Stimulated activated CD8-positive, alpha-beta memory T cell treated with anti-CD3 and anti-CD28 coated beads, Interleukin-4, amount 100 ng/mL, for 48 hours (primary cell): Measurements from ENCODE around the gene CDK8.
A peak's percentile ranks its signal among the peaks of the same experiment; 100 is the strongest.
"Not testable (repeated sequence)": the region's sequence is repeated elsewhere in the genome, so short reads cannot be mapped to it uniquely, and the experiment has no call there.

Experiments used
- DNase-seq: peaks from one replicate; pipeline ENCODE4 v3.0.0-alpha.2; 2020

The CDK8 gene

GRCh38 chr13:26254583-26255111 lies 718 bp downstream of the CDK8 start:
- peak; percentile 63 for DNase-seq

DNA sequence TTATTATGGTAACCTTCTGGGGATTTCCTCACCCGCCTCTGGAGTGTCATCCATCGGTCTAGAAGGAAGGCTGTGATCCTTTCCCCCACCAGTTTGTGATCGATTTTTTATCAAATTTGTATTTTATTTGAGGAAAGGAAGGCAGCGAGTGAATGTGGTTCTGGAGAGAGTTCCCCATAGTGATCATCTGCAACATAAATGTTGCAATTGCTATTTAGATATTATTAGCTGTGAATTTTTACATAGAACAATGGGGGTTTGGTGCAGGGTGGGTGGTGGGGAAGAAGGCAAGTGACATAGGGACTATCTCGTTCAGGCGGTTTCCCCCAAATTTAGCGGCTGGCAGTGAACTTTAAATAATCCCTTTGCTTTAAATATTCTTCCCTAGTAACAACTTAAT lies 1.2 kb downstream of the CDK8 start:
- DNase-seq, result no peak

GRCh38 chr13:26255691-26256277 lies 1.9 kb downstream of the CDK8 start:
- no peak for DNase-seq

DNA sequence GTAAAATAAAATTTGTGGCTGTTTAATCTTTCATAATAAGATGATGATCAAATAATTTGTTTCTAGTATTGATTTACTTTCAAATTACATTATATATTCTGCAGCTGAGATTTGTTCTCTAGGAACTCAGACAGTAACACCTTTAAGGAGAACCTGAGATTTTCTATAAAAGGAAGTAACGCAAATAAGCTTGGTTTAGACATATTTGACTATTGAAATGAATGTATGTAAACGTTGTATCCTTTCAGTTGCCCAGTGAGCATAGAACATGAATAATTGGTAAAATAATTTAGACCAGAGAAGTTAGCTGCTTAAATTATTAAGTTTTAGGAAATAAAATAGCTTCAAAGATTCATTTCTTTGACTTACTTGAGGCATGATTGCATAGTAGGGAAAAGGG lies 3.1 kb downstream of the CDK8 start:
- DNase-seq, result no peak

- DNase-seq, result no peak
Measured at GRCh38 chr13:26259634-26260033, 5.7 kb downstream of the CDK8 start.

DNA sequence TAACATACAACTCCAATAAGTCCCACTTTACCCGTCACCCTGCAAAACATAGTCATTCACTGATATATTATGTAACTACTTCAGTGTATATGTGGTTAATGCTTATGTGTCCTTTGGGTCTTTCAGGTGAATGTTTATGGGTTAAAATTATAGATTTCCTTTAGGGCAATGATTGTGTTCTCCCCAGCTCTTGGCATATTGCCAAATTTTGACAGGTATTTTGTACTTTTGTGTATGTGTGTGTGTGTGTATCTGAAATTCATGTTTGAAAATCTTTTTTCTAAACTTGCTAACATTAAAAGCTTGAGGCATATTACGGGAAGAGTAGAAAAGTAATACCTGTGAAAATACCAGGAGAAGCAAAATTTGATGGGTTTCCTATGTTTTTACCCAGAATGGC lies 8.2 kb downstream of the CDK8 start:
- DNase-seq, result no peak

DNA sequence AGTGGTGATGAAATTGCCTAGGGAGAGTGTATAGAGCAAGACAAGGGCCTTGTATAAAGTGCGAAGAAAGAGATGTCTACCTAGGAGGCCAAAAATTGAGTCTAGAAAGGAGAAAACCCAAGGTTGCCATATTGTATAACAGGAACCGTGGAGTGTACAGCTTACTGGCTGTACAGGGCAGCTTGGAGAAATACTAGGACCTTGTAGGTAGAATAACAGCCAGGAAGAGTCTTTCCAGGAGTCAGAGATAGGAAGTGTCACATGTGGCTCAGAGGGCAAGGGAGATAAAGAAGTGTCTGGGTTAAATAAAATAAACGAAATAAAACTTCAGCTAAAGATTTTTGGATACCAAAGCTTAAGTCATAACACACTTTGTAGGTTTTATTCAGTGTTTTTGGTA lies 12.4 kb downstream of the CDK8 start:
- DNase-seq, result no peak

DNA sequence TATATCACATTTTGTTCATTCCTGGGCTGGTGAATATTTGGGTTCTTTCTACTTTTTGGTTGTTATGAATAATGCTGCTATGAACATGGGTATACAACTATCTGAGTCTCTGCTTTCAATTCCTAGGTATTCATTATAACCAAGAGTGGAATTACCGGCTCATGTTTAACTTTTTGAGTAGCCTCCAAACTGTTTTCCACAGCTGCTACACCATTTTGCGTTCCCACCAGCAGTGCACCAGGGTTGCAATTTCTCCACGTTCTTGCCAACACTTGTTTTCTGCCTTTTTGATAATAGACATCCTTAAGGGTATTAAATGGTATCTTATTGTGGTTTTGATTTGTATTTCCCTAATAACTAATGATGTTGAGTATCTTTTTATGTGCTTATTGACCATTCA lies 16.8 kb downstream of the CDK8 start:
- no peak for DNase-seq

- no peak for DNase-seq
Measured at GRCh38 chr13:26272621-26273020, 18.7 kb downstream of the CDK8 start.

DNA sequence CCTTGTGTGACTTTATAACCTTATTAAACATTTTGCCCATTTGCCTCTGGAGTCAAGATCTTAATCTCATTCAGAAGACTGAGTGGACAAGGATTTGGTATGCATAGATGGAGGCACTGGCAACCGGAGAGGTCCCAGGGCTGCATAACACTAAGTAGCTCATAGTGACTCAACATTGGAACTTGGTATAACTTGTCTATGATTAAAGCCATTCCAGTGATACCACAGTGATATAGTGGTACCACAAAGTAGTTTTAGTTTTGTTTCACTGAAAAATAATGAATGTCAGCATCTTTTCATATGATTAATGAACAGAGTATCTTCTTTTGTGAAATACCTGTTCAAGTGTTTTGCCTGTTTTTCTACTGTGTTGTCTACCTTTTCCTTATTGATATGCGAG lies 26.4 kb downstream of the CDK8 start:
- DNase-seq, result no peak

DNA sequence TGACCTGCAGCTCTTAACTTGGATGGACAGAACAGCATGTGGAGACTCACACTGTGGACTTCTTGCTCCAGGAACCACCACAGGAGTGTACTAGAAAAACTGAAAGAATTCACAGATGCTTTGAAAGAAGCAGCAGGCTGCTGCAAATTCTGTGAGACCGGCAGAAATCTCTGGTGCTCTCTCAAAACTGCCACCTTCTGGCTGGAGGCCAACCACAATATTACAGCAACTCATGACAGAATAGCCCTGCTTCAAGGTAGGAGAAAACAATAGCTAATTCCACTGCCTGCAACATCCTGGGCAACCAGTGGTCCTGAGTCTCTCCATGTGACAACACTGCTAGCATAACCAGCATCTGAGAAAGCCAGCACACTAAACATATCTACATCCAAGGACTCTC lies 26.9 kb downstream of the CDK8 start:
- DNase-seq, result no peak

- not testable (repeated sequence) for DNase-seq
Measured at GRCh38 chr13:26285911-26286310, 32.0 kb downstream of the CDK8 start.

DNA sequence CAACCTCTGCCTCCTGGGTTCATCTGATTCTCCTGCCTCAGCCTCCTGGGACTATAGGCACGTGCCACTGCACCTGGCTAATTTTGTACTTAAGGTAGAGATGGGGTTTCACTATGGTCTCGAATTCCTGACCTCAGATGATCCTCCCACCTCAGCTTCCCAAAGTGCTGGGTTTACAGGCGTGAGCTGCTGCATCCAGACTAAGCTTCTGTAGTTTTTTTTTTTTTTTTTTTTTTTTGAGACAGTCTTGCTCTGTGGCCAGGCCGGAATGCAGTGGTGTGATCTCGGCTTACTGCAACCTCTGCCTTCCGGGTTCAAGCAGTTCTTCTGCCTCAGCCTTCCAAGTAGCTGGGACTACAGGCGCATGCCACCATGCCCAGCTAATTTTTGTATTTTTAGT lies 34.9 kb downstream of the CDK8 start:
- DNase-seq, result not testable (repeated sequence)

DNA sequence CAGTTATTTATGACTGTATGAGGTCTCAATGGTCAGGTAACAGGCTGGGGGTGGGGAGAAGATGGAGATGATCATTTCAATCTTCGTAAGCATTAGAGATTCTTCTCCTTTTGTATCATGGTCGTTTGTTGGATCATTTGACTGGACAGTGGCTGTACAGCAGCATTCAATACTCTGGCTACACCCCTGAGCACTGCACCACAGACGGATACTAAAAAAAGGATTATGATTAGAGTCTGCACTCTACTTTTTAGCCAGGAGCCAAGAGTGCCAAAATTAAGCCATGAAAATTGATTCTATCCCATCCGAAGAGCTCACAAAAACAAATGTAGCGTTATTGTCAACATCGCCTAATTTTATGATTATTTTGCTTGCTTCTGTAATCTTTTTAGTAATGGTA lies 41.9 kb downstream of the CDK8 start:
- no peak for DNase-seq

- DNase-seq, result no peak
Measured at GRCh38 chr13:26299168-26299750, 45.3 kb downstream of the CDK8 start.

DNA sequence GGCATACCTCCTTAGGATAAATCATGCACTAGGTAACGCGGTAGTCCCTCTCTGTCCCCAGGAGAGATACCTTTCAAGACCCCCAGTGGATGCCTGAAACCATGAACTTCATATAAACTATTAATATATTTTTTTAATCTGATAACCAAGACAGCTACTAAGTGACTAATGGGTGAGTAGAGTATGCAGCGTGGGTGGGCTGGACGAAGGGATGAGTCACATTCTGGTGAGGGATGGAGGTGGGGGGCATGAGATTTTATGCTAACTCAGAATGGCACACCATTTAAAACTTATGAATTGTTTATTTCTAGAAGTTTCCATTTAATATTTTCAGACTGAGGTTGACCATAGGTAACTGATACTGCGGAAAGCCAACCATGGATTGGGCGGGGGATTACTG lies 46.2 kb downstream of the CDK8 start:
- peak; percentile 36 for DNase-seq

GRCh38 chr13:26305676-26306075 lies 51.7 kb downstream of the CDK8 start:
- DNase-seq, result no peak

GRCh38 chr13:26307701-26308100 lies 53.8 kb downstream of the CDK8 start:
- no peak for DNase-seq

DNA sequence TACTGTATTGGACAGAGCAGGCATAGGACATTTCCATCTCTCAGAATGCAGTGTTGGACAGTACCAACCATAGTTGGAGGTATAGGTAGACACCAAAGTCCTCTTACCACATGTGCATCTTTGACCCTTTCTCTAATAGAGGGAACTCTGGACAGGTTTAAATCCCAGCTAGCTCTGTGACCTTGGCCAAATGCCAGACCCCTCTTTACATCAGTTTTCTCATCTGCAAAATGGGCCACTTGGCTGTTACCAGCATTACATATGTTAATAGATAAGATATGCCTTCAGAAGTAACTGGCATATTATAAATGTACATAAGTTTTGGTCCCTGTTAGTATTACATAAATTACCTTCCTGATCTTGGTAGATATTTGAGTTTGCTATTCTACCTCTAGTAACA lies 54.3 kb downstream of the CDK8 start:
- no peak for DNase-seq

DNA sequence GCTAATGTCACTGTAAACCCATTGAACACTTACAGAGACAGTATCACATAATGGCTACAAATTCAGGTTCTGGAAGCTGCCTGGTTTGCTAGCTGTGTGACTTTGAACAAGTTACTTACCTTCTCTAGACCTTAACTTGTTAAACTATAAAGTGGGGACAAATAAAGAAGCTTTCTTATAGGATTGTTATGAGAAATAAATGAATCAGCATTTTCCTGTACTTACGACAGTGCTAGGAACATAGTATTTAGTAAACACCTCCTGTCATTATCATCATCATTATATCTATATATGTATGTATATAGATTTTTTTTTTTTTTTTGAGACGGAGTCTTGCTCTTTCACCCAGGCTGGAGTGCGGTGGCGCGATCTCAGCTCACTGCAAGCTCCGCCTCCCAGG lies 54.9 kb downstream of the CDK8 start:
- DNase-seq, result no peak

DNA sequence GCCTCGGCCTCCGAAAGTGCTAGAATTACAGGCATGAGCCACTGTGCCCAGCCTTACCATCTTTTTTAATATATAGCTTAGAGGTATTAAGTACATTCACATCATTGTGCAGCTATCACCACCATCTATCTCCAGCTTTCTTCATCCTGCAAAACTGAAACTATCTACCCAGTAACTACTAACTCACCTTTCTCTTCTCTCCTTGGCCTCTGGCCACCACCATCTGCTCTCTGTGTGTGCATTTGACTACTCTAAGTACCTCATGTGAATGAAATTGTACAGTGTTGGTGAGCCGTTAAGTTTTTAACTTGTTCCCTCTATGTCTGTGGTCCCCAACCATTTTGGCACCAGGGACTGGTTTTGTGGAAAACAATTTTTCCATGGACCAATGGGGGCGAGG lies 56.1 kb downstream of the CDK8 start:
- no peak for DNase-seq

DNA sequence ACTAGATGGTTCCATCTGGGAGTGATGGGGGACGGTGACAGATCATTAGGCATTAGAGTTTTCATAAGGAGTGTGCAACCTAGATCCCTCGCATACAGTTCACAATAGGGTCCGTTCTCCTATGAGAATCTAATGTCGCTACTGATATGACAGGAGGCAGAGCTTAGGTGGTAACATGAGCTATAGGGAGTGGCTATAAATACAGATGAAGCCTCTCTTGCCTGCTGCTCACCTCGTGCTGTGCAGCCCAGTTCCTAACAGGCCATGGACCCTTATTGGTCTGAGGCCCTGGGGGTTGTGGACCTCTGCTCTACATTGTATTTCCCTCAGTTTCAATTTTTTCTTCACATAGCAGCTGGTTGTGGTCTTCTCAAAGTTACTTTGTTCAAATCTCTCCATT lies 56.5 kb downstream of the CDK8 start:
- no peak for DNase-seq

DNA sequence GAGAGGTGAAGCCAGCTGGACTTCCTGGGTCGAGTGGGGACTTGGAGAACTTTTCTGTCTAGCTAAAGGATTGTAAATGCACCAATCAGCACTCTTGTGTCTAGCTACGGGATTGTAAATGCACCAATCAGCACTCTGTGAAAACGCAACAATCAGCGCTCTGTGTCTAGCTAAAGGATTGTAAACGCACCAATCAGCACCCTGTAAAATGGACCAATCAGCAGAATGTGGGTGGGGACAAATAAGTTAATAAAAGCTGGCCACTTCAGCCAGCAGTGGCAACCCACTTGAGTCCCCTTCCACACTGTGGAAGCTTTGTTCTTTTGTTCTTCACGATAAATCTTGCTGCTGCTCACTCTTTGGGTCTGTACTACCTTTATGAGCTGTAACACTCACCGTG lies 58.1 kb downstream of the CDK8 start:
- DNase-seq, result not testable (repeated sequence)

DNA sequence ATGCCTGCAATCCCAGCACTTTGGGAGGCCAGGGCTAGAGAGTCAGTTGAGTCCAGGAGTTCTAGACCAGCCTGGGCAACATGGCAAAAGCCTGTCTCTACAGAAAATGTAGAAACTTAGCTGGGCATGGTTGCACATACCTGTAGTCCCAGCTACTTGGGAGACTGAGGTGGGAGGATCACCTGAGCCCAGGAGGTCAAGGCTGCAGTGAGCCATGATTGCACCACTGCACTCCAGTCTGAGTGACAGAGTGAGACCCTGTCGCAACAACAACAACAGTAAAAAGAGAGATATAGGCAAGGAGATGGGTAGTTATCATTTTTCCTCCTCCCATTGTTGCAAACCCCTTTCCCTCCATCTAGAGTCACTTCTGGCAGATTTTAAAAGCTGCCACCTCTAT lies 62.2 kb downstream of the CDK8 start:
- not testable (repeated sequence) for DNase-seq

DNA sequence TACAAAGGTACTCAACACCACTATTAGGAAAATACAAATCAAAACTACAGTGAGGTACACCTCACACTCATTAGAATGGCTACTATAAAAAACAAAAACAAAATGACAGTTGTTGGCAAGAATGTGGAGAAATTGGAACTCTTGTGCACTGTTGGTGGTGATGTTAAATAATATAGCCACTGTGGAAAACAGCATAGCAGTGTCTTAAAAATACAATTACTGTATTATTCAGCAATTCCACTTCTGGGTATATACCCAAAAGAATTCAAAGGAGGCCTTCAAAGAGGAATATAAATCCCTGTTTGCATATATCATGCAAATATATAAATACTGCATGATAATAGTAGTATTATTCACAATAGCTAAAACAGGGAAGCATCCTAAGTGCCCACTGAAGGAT lies 66.8 kb downstream of the CDK8 start:
- DNase-seq, result no peak
